ENCODE data around the gene SLC24A4.

The SLC24A4 gene

GRCh38 chr14:92484132-92484823, 161.3 kb downstream of the SLC24A4 start:
- no peak for DNase-seq

GRCh38 chr14:92486881-92487280, 163.9 kb downstream of the SLC24A4 start:
- DNase-seq = no peak

DNA sequence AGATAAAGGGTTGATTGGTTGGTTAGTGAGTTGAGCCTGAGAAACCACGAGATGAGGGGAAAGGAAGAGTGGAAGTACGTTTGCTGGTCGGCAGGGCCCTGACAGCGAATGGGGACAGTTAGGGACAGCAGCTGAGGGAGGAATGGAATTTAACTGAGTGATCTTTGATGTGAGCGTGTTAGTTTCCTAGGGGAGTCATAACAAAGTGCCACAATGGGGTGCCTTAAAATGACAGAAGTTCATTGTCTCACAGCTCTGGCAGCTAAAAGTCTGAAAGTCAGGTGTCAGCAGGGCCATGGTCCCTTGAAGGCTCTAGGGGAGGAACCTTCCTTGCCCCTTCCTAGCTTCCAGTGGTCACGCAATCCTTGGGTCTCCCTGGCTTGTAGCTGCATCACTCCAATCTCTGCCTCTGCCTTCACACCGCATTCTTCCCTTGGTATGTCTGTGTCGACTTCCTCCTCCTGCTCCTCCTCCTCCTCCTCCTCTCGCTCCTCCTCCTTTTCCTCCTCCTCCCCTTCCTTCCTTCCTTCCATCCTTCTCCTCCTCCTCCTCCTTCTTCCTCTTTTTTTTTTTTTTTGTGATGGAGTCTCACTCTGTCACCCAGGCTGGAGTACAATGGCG, 164.7 kb downstream of the SLC24A4 start:
- DNase-seq = no peak

GRCh38 chr14:92489394-92490238, 166.7 kb downstream of the SLC24A4 start:
- no peak for DNase-seq

GRCh38 chr14:92490239-92490959, 167.4 kb downstream of the SLC24A4 start:
- no peak for DNase-seq

- DNase-seq = no peak
These were observed 168.8 kb downstream of the SLC24A4 start for GRCh38 chr14:92491782-92492181.

- DNase-seq = peak; percentile 19
These were observed 169.3 kb downstream of the SLC24A4 start for GRCh38 chr14:92492258-92492657.

DNA sequence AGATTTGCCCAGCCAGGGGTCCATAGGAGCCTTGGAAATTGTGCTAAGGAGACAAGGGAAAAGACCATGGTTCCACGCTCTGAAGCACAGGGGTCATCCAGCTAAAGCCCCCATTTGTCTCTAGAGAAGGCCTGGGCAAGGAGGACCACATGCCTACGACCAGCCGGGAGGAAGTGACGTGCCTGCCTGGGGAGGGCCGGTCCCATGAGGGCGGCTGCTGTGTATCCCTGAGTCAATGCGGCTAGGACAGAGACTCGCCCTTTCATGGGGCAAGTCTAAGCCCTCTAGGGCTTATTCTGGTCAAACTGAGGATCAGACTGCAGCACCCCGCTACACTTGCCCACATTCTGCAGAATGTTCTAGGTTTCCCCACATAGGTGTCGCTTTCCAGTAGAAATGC, 170.1 kb downstream of the SLC24A4 start:
- no peak for DNase-seq

DNA sequence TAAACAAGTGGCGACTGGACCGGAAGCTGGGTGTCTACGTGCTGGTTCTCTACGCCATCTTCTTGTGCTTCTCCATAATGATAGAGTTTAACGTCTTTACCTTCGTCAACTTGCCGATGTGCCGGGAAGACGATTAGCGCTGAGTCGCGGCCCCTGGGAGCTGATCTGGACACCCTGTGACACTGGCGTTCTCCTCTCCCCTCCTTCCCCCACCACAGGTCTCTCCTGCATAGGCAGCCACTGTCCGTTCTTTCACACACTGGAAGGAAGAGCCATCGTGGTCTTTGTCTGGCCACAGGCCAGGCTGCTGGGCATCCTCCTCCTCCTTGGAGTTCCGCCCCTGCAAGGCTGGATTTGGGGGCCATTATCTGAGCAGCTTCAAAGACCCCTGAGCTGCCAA, 170.5 kb downstream of the SLC24A4 start:
- DNase-seq = no peak

GRCh38 chr14:92494512-92494911, 171.5 kb downstream of the SLC24A4 start:
- DNase-seq = no peak

GRCh38 chr14:92495027-92495426, 172.1 kb downstream of the SLC24A4 start:
- DNase-seq = no peak

GRCh38 chr14:92496191-92496857, 173.4 kb downstream of the SLC24A4 start:
- no peak for DNase-seq

DNA sequence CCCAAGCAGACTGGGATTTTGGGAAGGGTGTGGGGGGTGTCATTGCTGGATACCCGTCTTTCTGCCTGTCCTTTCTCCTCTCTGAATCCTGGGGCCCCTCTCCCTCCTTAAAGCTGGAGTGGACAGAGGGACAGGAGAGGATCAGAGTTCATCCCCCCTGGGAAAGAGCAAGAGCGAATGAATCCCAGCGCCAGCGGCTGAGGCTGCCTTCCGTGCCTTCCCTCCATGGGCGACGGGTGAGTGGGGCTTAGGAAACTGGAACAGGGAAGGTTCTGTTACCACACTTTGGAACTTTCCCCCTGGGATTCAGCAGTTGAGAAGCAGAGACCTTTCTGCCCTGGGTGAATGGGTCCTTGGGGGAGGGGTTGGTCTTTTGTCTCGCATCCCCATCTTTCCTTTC, 174.4 kb downstream of the SLC24A4 start:
- DNase-seq = no peak

DNA sequence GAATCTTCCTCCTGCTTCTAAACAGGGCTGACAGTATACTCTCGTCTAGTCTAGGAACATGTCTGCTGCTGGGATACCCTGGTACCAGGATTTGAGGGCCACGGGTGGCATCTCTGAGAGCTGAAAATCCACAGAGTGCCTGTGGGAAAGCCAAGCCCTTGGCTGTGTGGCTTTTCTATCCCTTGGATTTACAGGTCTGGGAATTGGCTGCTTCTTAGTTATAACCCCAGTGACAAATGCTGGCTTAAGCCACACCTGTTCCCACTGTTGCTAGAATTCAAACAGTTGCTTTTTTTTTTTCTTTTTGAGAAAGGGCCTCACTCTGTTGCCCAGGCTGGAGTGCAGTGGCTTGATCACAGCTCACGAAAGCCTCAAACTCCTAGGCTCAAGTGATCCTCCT, 176.3 kb downstream of the SLC24A4 start:
- DNase-seq = no peak

- peak; percentile 46 for DNase-seq
These were observed 177.6 kb downstream of the SLC24A4 start for GRCh38 chr14:92500491-92500941.

DNA sequence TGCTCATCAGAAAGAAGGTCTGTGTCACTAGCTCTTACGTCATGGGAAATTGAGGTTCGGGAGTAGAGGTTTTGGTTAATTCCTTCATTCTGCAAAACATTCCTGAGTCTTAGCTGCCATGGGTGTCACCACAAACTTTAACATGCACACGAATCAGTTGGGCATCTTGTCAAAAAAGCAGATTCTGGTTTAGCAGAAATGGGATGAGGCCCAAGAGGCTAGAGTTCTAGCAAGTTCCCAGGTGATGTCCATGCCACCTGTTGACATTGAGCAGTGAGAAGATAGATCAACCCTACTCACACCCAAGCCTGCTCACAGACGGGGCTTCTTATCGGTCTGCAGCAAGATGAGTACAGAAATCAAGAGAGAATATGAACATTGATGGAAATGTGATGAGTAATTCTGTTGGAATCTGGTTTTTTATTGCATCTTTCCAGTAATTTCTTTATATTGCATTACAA, 179.0 kb downstream of the SLC24A4 start:
- no peak for DNase-seq

- DNase-seq = no peak
These were observed 179.7 kb downstream of the SLC24A4 start for GRCh38 chr14:92502541-92503286.

- DNase-seq = no peak
These were observed 181.0 kb downstream of the SLC24A4 start for GRCh38 chr14:92503756-92504491.

- DNase-seq = no peak
These were observed 182.9 kb downstream of the SLC24A4 start for GRCh38 chr14:92505826-92506225.

- no peak for DNase-seq
These were observed 183.3 kb downstream of the SLC24A4 start for GRCh38 chr14:92506231-92506630.

Data from NCI-H2171 treated with DMSO at 0.1 percent for 48 hours (cell line).